ENCODE results near the gene MYBPH.

MYBPH gene

GRCh38 chr1:203182387-203182953, 6.8 kb upstream of the MYBPH start:
- Histone ChIP-seq H3K79me2 (ENCODE audit: insufficient read depth, low read depth) (no peaks in the 10 kb centered on the region), H3K4me1 (ENCODE audit: low read depth, poor library complexity, severe bottlenecking) (no peaks in the 10 kb centered on the region), H3K27ac (no peak overlapping the region), H3K36me3 (ENCODE audit: insufficient read depth) (no peaks in the 10 kb centered on the region), H3K4me3 (IDR thresholded peaks at IDR 0.05; ENCODE audit: insufficient read depth, low read depth, low read length) (no peak overlapping the region), H2AFZ (ENCODE audit: low read depth) (no peak overlapping the region), H4K20me1 (ENCODE audit: insufficient read depth) (no peaks in the 10 kb centered on the region), H3K9ac (no peak overlapping the region), H3K27me3 (ENCODE audit: insufficient read depth, low read depth) (peaks cover 6% of the 10 kb centered on the region; the same call in 1 of the 2 replicates), H3K4me2 (no peak overlapping the region)
- TF ChIP-seq CTCF (conservative IDR thresholded peaks at IDR 0.05; ENCODE audit: low read depth, low read length) = no peak

- H3K9ac ChIP-seq = no peak overlapping the region
Measured at GRCh38 chr1:203181586-203182386, 6.2 kb upstream of the MYBPH start.

GRCh38 chr1:203180611-203181330, 5.1 kb upstream of the MYBPH start:
- Histone ChIP-seq H3K9ac (no peak overlapping the region), H3K27me3 (ENCODE audit: insufficient read depth, low read depth) (peaks cover 6% of the 10 kb centered on the region; the same call in 1 of the 2 replicates), H4K20me1 (ENCODE audit: insufficient read depth) (no peaks in the 10 kb centered on the region), H3K4me1 (ENCODE audit: low read depth, poor library complexity, severe bottlenecking) (no peaks in the 10 kb centered on the region), H3K4me3 (IDR thresholded peaks at IDR 0.05; ENCODE audit: insufficient read depth, low read depth, low read length) (no peak overlapping the region), H3K79me2 (ENCODE audit: insufficient read depth, low read depth) (no peaks in the 10 kb centered on the region), H3K36me3 (ENCODE audit: insufficient read depth) (no peaks in the 10 kb centered on the region), H3K4me2 (no peak overlapping the region), H3K27ac (no peak overlapping the region), H2AFZ (ENCODE audit: low read depth) (no peak overlapping the region)
- TF ChIP-seq CTCF (conservative IDR thresholded peaks at IDR 0.05; ENCODE audit: low read depth, low read length) = no peak

More at GRCh38 chr1:203181586-203182386, 6.2 kb upstream of the MYBPH start:
- Histone ChIP-seq H3K4me3 (IDR thresholded peaks at IDR 0.05; ENCODE audit: insufficient read depth, low read depth, low read length) (no peak overlapping the region), H3K27ac (no peak overlapping the region), H3K27me3 (ENCODE audit: insufficient read depth, low read depth) (peaks cover 6% of the 10 kb centered on the region; the same call in 1 of the 2 replicates), H3K4me1 (ENCODE audit: low read depth, poor library complexity, severe bottlenecking) (no peaks in the 10 kb centered on the region), H3K36me3 (ENCODE audit: insufficient read depth) (no peaks in the 10 kb centered on the region), H2AFZ (ENCODE audit: low read depth) (no peak overlapping the region), H4K20me1 (ENCODE audit: insufficient read depth) (no peaks in the 10 kb centered on the region), H3K79me2 (ENCODE audit: insufficient read depth, low read depth) (no peaks in the 10 kb centered on the region), H3K4me2 (no peak overlapping the region)
- TF ChIP-seq CTCF (conservative IDR thresholded peaks at IDR 0.05; ENCODE audit: low read depth, low read length) = no peak

GRCh38 chr1:203179667-203180005, 4.0 kb upstream of the MYBPH start:
- H3K4me2 ChIP-seq = no peak overlapping the region
- TF ChIP-seq CTCF (conservative IDR thresholded peaks at IDR 0.05; ENCODE audit: low read depth, low read length) = no peak
- no peaks in the 10 kb centered on the region for H3K4me1 ChIP-seq (ENCODE audit: low read depth, poor library complexity, severe bottlenecking)
- no peak overlapping the region for H3K27ac ChIP-seq
- H3K79me2 ChIP-seq (ENCODE audit: insufficient read depth, low read depth) = no peaks in the 10 kb centered on the region
- no peak overlapping the region for H3K9ac ChIP-seq
- H4K20me1 ChIP-seq (ENCODE audit: insufficient read depth) = no peaks in the 10 kb centered on the region
- H2AFZ ChIP-seq (ENCODE audit: low read depth) = no peak overlapping the region
- H3K36me3 ChIP-seq (ENCODE audit: insufficient read depth) = no peaks in the 10 kb centered on the region
- no peak overlapping the region for H3K4me3 ChIP-seq (IDR thresholded peaks at IDR 0.05; ENCODE audit: insufficient read depth, low read depth, low read length)
- H3K27me3 ChIP-seq (ENCODE audit: insufficient read depth, low read depth) = peaks cover 6% of the 10 kb centered on the region; the same call in 1 of the 2 replicates
